ENCODE measurements around the gene KXD1.
A peak's percentile ranks its signal among the peaks of the same experiment; 100 is the strongest.

Gene KXD1

DNA sequence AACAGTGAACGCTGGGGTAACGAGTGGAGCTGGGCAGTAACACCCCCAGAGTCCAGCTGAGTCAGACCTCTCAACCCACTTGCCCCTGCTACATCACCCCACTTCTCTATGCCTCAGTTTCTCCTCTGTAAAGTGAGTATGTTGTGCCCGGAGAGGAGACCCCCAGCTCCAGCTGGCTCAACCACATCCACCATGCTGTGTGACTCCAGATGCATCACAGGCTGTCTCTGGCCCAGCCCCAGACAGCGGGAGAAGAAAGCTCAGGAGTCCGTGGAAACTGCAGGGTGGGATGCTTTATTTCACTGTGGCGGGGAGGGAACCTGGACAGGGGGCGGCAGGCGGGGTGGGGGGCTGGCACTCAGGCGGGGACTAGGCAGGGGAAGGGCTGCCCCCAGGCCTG is 26.2 kb upstream of the KXD1 start:
- Mint-ChIP-seq H3K4me1 (no peaks in the 10 kb centered on the region), H3K4me3 (no peak overlapping the region), H3K36me3 (ENCODE audit: low read depth) (peaks cover 36% of the 10 kb centered on the region), H3K27ac (no peak overlapping the region), H3K9me3 (no peaks in the 10 kb centered on the region), H3K27me3 (ENCODE audit: low read depth, poor library complexity) (no peaks in the 10 kb centered on the region)
- TF ChIP-seq, protein P1, sequence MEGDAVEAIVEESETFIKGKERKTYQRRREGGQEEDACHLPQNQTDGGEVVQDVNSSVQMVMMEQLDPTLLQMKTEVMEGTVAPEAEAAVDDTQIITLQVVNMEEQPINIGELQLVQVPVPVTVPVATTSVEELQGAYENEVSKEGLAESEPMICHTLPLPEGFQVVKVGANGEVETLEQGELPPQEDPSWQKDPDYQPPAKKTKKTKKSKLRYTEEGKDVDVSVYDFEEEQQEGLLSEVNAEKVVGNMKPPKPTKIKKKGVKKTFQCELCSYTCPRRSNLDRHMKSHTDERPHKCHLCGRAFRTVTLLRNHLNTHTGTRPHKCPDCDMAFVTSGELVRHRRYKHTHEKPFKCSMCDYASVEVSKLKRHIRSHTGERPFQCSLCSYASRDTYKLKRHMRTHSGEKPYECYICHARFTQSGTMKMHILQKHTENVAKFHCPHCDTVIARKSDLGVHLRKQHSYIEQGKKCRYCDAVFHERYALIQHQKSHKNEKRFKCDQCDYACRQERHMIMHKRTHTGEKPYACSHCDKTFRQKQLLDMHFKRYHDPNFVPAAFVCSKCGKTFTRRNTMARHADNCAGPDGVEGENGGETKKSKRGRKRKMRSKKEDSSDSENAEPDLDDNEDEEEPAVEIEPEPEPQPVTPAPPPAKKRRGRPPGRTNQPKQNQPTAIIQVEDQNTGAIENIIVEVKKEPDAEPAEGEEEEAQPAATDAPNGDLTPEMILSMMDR (IDR thresholded peaks at IDR 0.05) = no peak
- DNase-seq = no peak

DNA sequence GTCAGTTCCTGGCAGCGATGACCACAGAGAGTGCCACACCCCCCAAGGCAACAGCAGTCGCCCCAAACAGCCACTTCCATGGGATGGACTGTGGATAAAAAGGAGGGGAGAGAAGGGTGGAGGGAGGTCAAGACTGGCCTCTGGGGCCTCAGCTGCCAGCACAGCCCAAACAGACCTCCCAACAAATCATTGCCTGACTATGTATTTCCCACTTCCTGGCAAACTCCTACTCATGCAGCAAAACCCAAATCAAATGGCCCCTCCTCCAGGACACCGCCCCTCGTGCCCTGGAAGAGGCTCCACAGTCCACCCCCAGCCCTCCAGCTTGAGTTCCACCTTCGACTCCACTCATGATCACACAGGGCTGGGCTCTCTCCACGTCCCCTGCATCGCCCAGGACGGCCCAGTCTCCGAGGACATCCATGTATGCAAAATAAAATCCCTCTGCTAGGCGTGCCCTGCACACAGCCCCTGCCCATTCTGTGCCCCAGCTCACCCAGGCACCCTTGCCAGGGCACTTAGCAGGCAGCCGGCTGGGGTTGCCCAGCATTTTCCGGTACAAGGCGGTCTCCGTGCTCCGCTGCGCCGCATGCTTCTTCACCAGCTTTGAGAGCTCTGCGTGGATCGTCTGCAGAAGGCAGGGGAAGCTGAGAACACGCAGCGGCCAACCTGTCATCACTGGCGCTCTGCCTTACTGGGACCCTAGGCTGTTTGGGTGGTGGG is 25.3 kb upstream of the KXD1 start:
- no peak for DNase-seq

DNA sequence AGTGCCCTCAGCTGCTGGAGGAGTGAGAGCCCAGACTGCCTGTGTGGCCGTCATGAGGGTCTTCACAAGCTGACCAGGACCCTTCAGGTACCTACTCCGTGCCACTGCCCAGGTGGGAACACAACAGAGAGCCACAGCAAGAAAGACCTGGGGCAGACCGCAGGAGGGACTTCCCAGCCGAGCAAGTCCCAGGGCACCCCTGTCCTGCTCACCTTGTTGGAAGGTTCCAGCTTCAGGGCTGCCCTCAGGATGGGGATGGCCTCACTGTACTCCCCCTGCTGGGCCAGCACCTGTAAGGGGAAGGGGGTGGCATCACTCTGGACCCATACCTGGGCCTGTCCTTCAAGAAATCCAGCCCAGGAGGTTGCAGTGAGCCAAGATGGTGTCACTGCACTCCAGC is 24.6 kb upstream of the KXD1 start:
- TF ChIP-seq, protein P1 (IDR thresholded peaks at IDR 0.05) = no peak
- Mint-ChIP-seq H3K4me3 (no peak overlapping the region), H3K36me3 (ENCODE audit: low read depth) (peaks cover 48% of the 10 kb centered on the region), H3K27ac (no peak overlapping the region), H3K4me1 (no peaks in the 10 kb centered on the region), H3K9me3 (no peaks in the 10 kb centered on the region), H3K27me3 (ENCODE audit: low read depth, poor library complexity) (no peaks in the 10 kb centered on the region)
- no peak for DNase-seq

More for the DNA sequence above, 25.3 kb upstream of the KXD1 start:
- Mint-ChIP-seq H3K27me3 (ENCODE audit: low read depth, poor library complexity) (no peaks in the 10 kb centered on the region), H3K4me3 (no peak overlapping the region), H3K4me1 (no peaks in the 10 kb centered on the region), H3K36me3 (ENCODE audit: low read depth) (peaks cover 40% of the 10 kb centered on the region), H3K27ac (no peak overlapping the region), H3K9me3 (no peaks in the 10 kb centered on the region)
- TF ChIP-seq, protein P1 (IDR thresholded peaks at IDR 0.05) = no peak

DNA sequence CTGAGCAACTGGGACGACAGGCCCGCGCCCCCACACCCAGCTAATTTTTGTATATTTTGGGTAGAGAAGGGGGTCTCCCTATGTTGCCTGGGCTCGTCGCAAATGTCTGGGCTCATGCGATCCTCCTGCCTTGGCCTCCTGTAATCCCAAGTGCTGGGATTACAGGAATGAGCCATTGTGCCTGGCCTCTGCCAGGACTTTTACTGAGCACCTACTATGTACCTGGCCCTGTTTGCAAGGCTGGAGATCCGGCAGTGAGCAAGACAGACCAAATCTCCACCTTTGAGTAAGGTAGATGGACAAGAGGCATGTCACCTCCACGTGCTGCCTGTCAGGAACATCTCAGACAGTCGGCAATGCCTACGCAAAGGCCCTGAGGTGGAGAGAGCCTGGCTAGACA is 21.2 kb upstream of the KXD1 start:
- DNase-seq = no peak
- H3K4me1 Mint-ChIP-seq = peaks cover 4% of the 10 kb centered on the region
- no peak overlapping the region for H3K4me3 Mint-ChIP-seq
- TF ChIP-seq, protein P1 (IDR thresholded peaks at IDR 0.05) = no peak
- H3K27ac Mint-ChIP-seq = no peak overlapping the region
- H3K9me3 Mint-ChIP-seq = no peaks in the 10 kb centered on the region
- H3K27me3 Mint-ChIP-seq (ENCODE audit: low read depth, poor library complexity) = no peaks in the 10 kb centered on the region
- H3K36me3 Mint-ChIP-seq (ENCODE audit: low read depth) = peaks cover 65% of the 10 kb centered on the region

DNA sequence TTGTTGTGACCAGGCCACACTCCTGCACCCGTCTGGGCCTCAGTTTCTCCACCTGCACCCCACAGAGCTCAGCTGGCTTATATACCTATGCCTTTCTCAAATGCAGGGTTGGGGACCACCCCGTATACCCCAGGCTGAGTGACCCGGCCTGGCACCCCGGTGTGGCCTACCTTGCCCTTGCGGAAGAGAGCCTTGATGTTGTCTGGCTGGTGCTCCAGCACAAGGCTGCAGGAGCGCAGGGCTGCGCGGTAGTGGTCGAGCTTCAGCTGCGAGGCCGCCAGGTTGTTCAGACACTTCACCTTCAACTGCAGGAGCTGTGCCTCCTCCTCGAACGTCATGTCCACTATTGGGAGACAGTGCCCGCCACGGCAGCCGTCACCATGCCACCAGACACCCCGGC is 20.2 kb upstream of the KXD1 start:
- Mint-ChIP-seq H3K4me3 (no peak overlapping the region), H3K27ac (no peak overlapping the region), H3K27me3 (ENCODE audit: low read depth, poor library complexity) (no peaks in the 10 kb centered on the region), H3K4me1 (peaks cover 7% of the 10 kb centered on the region), H3K9me3 (no peaks in the 10 kb centered on the region), H3K36me3 (ENCODE audit: low read depth) (peaks cover 64% of the 10 kb centered on the region)
- TF ChIP-seq, protein P1 (IDR thresholded peaks at IDR 0.05) = no peak
- no peak for DNase-seq

DNA sequence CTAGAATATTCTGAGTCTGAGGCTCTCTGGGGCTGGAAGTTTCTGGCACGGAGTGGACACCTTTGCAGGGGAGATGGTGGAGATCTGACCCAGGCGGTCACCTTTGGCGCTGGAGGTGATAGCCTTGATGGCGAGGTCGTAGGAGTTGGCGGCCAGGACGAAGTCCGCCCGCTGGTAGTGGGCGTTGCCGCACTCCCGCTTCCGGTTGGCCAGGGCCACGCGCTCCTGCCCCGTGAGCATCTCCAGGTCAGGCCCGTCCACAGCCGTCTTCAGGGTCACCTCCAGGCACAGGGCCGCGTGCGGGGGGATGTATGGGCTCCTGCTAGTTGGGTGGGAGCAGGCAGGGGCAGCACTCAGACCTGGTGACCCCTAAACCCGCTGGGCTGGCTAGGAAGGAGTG is 19.6 kb upstream of the KXD1 start:
- Mint-ChIP-seq H3K36me3 (ENCODE audit: low read depth) (peaks cover 59% of the 10 kb centered on the region), H3K4me1 (peaks cover 10% of the 10 kb centered on the region), H3K27me3 (ENCODE audit: low read depth, poor library complexity) (no peaks in the 10 kb centered on the region), H3K9me3 (no peaks in the 10 kb centered on the region), H3K27ac (peak overlapping the region; percentile 66), H3K4me3 (no peak overlapping the region)
- no peak for DNase-seq
- TF ChIP-seq, protein P1 (IDR thresholded peaks at IDR 0.05) = no peak
